GM18867 (cell line): ENCODE measurements around the gene TRIM36.

Experiments
- ATAC-seq: cut with Tn5 transposase; IDR thresholded peaks from one replicate; pipeline ENCODE4 v1.9.1; 2021; ENCODE audit warnings: mild to moderate bottlenecking, moderate library complexity; ENCODE audit not compliant: unreplicated experiment

TRIM36 gene

GRCh38 chr5:115166744-115167393 is 2.8 kb downstream of the TRIM36 start:
- no peak for ATAC-seq

GRCh38 chr5:115165790-115166189 is 3.9 kb downstream of the TRIM36 start:
- no peak for ATAC-seq

- ATAC-seq: no peak
Observed at GRCh38 chr5:115160975-115161475, 8.7 kb downstream of the TRIM36 start.

DNA sequence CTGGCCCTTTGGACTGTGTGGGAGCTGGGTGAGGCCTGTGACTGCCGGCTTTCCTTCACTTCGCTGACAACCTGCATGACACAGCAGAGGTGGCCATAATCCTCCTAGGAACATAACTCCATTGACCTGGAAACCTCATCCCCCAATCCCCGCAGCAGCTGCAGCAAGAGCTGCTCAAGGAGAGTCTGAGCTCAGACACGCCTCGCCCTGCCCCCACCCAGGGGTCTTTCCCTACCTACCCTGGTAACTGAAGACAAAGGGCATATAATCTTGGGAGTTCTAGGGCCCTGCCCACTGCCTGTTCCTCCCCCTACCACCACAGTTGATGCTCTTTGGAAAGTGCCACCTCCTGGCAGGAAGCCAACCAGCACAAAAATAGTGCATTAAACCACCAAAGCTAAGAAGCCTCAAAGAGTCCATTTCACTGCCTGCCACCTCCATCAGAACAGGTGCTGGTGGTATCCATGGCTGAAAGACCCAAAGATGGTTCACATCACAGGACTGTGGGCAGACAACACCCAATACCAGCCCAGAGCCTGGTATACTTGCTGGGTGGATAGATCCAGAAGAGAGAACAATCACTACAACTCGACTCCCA is 18.4 kb downstream of the TRIM36 start:
- ATAC-seq: no peak

GRCh38 chr5:115150512-115150911 is 19.2 kb downstream of the TRIM36 start:
- ATAC-seq: no peak

DNA sequence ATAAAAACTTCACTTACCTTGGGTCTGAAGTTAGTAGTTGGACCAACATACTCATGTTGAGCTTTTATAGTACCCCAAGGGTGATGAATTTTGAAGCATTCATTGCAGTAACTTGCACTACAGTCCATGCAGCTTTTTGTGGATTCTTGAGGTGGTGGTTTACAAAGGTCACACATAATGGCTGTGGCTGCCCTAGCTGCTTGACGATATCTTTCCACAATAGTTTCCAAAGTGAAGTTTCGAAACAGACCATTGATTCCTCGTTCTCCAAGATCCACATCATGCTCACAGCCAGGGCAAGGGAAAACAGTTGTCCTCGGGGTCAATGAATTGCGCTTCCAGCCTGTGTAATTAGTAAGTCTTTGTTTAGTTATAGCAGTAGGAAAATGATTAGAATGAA is 22.7 kb downstream of the TRIM36 start:
- ATAC-seq: no peak

GRCh38 chr5:115136294-115136693 is 33.4 kb downstream of the TRIM36 start:
- no peak for ATAC-seq

DNA sequence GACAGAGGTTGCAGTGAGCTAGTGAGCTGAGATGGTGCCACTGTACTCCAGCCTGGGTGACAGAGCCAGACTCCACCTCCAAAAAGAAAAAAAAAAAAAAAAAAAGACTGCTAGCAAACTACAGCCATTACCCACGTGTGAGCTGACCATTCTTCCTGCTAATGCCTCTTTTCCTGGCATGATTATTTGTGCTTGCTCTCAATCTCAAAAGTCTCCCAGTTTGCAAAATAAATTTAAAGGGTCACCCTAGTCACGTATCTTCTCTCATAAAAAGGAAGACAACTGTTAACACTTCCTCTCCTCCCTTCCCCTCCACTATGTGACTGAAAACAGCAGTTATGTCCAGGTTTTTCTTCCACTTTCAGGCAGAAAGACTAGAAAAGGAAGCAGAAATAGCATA is 37.2 kb downstream of the TRIM36 start:
- ATAC-seq: no peak

DNA sequence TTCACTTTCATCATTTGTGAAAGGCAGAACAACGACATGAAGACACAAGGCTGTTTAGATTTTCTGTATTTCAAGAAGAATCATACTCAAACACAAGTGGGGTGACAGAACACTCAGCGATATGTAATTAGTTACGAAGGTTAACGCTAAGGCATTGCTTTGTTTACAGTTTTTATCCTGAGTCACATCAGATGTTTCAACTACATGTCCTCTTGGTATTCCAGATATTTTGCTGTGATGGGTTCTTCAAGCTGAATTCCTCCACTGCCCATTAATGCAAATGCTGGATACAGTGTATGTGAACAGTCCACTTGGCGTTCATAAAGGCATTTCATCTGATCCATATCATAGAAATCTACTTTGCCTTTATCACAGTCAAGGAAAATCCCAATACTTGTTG is 43.4 kb downstream of the TRIM36 start:
- no peak for ATAC-seq

- ATAC-seq: no peak
Observed at GRCh38 chr5:115124741-115125140, 45.0 kb downstream of the TRIM36 start.

DNA sequence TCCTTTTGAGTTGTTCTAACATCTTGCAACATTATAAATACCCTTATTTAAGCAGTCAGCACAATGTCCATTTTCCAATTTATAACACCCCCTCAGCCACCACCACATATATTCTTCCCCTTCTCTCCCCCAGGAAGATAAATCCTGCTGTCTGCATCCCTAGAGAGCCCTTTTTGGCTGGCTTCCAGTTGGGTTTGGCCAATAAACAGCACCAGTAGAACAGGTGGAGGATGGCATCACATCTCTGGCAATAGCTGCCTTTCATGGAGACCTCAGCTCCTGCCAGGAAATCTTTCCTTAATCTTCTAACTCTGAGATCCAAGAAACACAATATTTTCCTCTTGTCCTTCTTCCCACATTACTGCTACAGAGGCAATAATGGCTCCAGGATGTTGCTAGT is 53.7 kb downstream of the TRIM36 start:
- ATAC-seq: no peak

DNA sequence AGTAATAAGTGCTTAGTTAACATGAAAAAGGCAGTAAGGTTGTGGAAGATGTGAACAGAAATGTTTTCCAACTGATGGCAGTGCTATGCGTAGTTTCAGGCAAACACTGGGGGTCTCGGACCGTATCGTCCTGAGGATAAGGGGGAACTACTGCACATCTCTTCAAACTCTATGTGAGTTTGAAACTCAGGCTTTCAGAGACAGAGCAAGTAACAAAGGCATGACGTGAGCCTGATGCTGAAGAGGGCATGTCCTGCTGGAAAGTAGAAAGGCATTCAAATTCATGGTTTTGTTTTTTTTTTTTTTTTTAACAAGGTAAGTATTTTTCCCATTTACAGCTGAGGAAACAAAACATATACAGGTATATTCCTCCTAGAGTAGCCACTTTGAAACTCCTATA is 59.9 kb downstream of the TRIM36 start:
- ATAC-seq: no peak

DNA sequence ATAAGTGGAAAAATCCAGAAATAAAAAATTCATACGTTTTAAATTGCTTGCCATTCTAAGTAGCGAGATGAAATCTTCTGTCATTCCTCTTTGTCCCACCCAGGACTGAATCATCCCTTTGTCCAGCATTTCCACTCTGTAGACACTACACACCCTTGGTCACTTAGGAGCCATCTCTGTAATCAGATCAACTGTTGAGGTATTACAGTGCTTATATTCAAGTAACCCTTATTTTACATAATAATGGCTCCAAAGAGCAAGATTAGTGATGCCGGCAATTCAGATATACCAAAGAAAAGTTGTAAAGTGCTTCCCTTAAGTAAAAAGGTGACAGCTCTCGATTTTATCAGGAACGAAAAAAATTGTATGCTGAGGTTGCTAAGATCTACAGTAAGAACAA is 60.4 kb downstream of the TRIM36 start:
- no peak for ATAC-seq

DNA sequence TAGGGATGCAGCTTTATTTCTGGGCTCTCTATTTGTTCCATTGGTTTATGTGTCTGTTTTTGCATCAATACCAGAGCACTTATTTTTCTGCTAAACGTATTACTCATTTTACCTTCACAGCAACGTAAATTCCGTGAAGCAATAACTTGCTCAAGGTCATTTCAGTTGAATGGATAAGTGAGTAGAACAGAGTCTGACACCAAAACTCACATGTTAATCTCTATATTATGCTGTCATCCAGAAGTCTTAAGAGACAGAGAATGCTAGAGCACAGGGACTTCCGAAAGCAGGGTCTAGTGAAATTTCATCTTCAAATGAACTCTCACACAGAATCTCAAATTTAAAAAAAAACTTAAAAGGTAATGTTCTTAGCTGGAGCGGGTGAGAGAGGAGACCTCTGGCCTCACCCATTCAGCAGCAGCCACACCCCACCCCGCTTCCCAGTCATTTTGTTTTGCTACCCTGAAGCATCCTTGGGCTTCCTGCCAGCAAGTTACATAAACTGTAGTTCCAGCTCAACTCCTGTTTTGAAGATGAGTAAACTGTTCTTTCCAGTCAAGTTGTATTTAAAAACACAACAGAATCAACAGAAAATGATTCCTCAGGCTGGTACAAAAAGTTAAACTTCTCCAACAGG is 69.3 kb downstream of the TRIM36 start:
- no peak for ATAC-seq

DNA sequence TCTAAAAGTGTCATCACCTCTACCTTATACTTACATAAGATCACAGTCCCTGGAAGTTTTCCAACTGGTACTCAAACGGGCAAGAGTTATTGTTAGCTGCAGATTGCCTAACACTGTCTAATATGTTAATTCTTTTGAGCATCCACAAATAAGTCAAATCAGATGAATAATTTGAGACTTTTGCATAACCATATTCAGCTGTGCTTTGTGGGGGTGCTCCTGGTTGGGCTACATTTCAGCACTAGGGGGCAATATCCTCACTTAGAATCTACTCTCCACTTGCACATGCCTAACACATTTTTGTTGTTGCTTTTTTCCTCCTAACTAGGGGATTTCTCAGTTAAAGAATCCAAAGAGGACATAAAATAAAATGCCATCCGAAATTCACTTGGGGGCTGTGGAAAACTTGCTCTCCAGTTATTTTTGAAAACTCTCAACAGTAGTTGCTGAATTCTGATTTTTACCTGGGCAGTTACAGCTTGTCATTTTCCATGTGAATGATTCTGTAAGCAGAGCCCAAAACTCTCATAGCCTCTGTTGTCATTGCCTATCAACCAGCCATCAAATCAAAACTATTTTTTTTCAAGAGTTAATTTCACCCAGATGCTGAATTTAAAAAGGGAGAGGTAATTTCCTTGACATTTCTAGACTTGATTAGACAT is 71.5 kb downstream of the TRIM36 start:
- peak; percentile 95 for ATAC-seq

DNA sequence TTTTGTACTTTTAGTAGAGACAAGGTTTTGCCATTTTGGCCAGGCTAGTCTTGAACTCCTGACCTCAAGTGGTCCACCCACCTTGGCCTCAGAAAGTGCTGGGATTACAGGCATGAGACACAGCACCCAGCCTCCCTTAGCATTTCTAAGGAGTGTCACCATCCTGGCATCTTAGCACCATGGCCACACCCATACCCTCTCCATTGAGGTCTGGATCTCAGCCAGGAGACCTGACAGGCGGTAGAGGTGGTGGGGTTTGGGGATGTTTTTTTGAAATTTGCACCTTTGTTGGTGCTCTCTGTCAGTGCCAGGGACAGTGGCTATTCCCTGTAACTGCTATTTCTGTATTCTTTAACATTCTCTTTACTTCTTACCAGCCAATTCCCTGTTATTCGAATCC is 72.5 kb downstream of the TRIM36 start:
- ATAC-seq: no peak

DNA sequence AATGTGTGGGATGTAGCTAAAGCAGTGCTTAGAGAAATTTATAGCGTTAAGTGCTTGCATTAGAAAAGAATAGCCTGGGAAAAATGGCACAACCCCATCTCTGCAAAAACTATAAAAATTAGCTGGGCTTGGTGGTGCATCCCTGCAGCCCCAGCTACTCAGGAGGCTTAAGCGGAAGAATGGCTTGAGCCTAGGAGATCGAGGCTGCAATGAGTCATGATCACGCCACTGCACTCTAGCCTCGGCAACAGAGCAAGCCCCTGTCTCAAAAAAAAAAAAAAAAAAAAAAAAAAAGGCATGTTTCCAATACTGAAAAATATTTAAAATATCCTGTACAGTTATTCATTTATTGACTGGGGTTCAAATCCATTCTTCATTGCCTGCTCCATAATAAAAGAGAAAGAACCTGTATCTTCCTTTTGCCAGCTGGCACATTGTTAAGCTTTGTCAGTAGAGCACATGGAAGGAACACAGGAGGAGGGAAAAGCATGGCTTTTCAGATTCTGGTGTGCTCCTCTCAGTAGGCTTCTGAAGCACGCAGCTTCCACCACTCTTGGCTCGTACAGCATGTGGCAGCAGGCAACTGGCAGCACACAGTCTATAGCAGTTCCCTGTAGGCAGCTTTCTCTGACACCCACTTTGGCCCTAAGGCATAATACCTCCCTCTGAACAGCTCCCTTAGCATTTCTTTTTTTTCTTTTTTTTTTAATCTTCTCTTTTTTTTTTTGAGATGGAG is 73.5 kb downstream of the TRIM36 start:
- no peak for ATAC-seq

GRCh38 chr5:115087951-115088350 is 81.8 kb downstream of the TRIM36 start:
- ATAC-seq: no peak

DNA sequence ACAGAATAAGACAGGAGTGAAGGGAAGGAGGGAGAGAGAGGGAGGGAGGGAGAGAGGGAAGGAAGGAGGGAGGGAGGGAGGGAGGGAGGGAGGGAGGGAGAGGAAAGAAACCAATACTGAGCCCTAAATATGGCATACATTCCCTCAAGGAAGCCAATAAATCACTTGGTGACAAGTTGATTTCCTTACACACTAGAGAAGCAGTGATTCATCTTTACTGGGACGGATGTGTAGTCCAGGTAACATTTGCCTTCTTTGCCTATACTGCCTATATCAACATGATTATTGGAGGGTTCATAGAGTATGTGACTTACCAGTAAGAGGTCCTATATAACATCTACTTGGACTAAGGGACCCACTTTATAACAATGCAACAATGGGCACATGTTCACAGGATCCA is 83.2 kb downstream of the TRIM36 start:
- no peak for ATAC-seq

DNA sequence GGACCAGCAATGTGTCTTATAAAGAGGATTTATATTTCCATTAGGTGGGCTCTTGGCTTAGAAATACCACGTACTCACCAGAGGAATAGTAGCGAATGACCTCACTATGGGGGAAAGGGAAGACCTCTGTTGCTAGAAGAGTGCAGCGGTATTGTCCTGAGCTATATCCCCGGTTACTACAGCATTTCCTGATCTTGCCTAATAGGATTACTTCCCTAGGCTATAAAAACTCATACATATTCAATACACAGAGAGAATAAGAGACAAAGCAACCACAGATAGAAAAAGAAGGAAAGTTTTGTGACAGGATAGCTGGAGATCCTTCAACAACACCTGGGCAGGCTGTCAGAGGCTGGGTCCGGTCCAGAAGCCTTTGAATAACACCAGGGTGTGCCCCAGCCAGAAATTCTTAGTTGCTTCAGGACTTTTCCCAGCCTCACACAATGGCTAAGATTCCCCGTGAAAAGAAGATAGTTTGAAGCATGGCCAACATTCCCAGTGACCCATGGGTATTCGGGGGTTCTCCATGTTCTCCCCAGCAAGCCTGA is 85.4 kb downstream of the TRIM36 start:
- no peak for ATAC-seq
